HG03439 (cell line): ENCODE measurements around the gene CELF1.
"Not testable (repeated sequence)": the region's sequence is repeated elsewhere in the genome, so short reads cannot be mapped to it uniquely, and the experiment has no call there.

ENCODE experiments used
- ATAC-seq: cut with Tn5 transposase; IDR thresholded peaks from one replicate; pipeline ENCODE4 v1.9.1; 2021; ENCODE audit warnings: mild to moderate bottlenecking, moderate library complexity; ENCODE audit not compliant: unreplicated experiment

The CELF1 gene

GRCh38 chr11:47454258-47454671 lies 98.7 kb downstream of the CELF1 start:
- not testable (repeated sequence) for ATAC-seq

GRCh38 chr11:47453365-47453764 lies 99.6 kb downstream of the CELF1 start:
- ATAC-seq, result no peak

- ATAC-seq, result no peak
These were observed 100.9 kb downstream of the CELF1 start for GRCh38 chr11:47451990-47452389.

GRCh38 chr11:47451436-47451835 lies 101.5 kb downstream of the CELF1 start:
- ATAC-seq, result no peak

- ATAC-seq, result no peak
These were observed 103.4 kb downstream of the CELF1 start for GRCh38 chr11:47449541-47449940.

- ATAC-seq, result no peak
These were observed 104.1 kb downstream of the CELF1 start, which contains the start of gene RAPSN for GRCh38 chr11:47448566-47449427. Gene RAPSN (minus strand): TSS chr11:47449136. CDS start chr11:47448964, 172 bp downstream.

- ATAC-seq, result no peak
These were observed 105.0 kb downstream of the CELF1 start for GRCh38 chr11:47447906-47448305.

GRCh38 chr11:47446833-47447232 lies 106.1 kb downstream of the CELF1 start:
- ATAC-seq, result no peak

- no peak for ATAC-seq
These were observed 107.1 kb downstream of the CELF1 start for GRCh38 chr11:47445840-47446239.

- no peak for ATAC-seq
These were observed 109.1 kb downstream of the CELF1 start for GRCh38 chr11:47443817-47444216.

GRCh38 chr11:47443028-47443700 lies 109.8 kb downstream of the CELF1 start:
- no peak for ATAC-seq

- no peak for ATAC-seq
These were observed 110.4 kb downstream of the CELF1 start for GRCh38 chr11:47442514-47442913.

- ATAC-seq, result no peak
These were observed 111.5 kb downstream of the CELF1 start for GRCh38 chr11:47441421-47441820.

GRCh38 chr11:47440054-47440476 lies 112.9 kb downstream of the CELF1 start:
- ATAC-seq, result no peak

GRCh38 chr11:47438721-47439120 lies 114.2 kb downstream of the CELF1 start:
- no peak for ATAC-seq

GRCh38 chr11:47437746-47438418 lies 115.0 kb downstream of the CELF1 start:
- no peak for ATAC-seq

- ATAC-seq, result no peak
These were observed 115.7 kb downstream of the CELF1 start for GRCh38 chr11:47437218-47437745.

- ATAC-seq, result no peak
These were observed 116.2 kb downstream of the CELF1 start for GRCh38 chr11:47436726-47437125.

- ATAC-seq, result no peak
These were observed 117.2 kb downstream of the CELF1 start for GRCh38 chr11:47435687-47436086.

GRCh38 chr11:47434011-47434786 lies 118.7 kb downstream of the CELF1 start:
- no peak for ATAC-seq
